SH-SY5Y (cell line): ENCODE measurements around the gene NOL3.

Source experiments
- GATA2 ChIP-seq: IDR thresholded peaks from 2 replicates; pipeline ENCODE4 v1.6.1; 2011; ENCODE audit warnings: mild to moderate bottlenecking, low read depth, low read length
- GATA3 ChIP-seq: IDR thresholded peaks from 2 replicates; pipeline ENCODE4 v1.6.1; 2011; ENCODE audit warnings: low read depth, mild to moderate bottlenecking, low read length, moderate library complexity

- TF ChIP-seq GATA2 = no peak
- TF ChIP-seq GATA3 = no peak
Observed at GRCh38 chr16:67146523-67147357, 23.6 kb upstream of the NOL3 start.
